GM19043 (cell line): ENCODE data around the gene DMXL2.
"Not testable (repeated sequence)": the region's sequence is repeated elsewhere in the genome, so short reads cannot be mapped to it uniquely, and the experiment has no call there.

Experiments
- ATAC-seq: cut with Tn5 transposase; IDR thresholded peaks from one replicate; pipeline ENCODE4 v1.9.1; 2021; ENCODE audit warnings: low read depth; ENCODE audit not compliant: unreplicated experiment

DMXL2 gene

GRCh38 chr15:51625236-51625635 lies 2.7 kb upstream of the DMXL2 start:
- no peak for ATAC-seq

GRCh38 chr15:51624022-51624421 lies 1.5 kb upstream of the DMXL2 start:
- ATAC-seq, result no peak

GRCh38 chr15:51623386-51623938 lies 891 bp upstream of the DMXL2 start:
- no peak for ATAC-seq

GRCh38 chr15:51621936-51622603 lies 501 bp downstream of the DMXL2 start:
- ATAC-seq, result peak; percentile 29

- no peak for ATAC-seq
These were observed 1.3 kb downstream of the DMXL2 start for GRCh38 chr15:51621155-51621765.

- peak; percentile 29 for ATAC-seq
These were observed 1.9 kb downstream of the DMXL2 start for GRCh38 chr15:51620641-51621040.

- ATAC-seq, result no peak
These were observed 2.4 kb downstream of the DMXL2 start for GRCh38 chr15:51620122-51620521.

GRCh38 chr15:51619331-51620035 lies 3.1 kb downstream of the DMXL2 start:
- no peak for ATAC-seq

GRCh38 chr15:51617886-51618285 lies 4.7 kb downstream of the DMXL2 start:
- ATAC-seq, result no peak

- no peak for ATAC-seq
These were observed 8.6 kb downstream of the DMXL2 start for GRCh38 chr15:51613951-51614350.

- ATAC-seq, result not testable (repeated sequence)
These were observed 9.9 kb downstream of the DMXL2 start for GRCh38 chr15:51612669-51613068.

GRCh38 chr15:51603462-51603948 lies 19.1 kb downstream of the DMXL2 start:
- ATAC-seq, result not testable (repeated sequence)

GRCh38 chr15:51603002-51603401 lies 19.6 kb downstream of the DMXL2 start:
- no peak for ATAC-seq

GRCh38 chr15:51602484-51602883 lies 20.1 kb downstream of the DMXL2 start:
- no peak for ATAC-seq

GRCh38 chr15:51601801-51602200 lies 20.8 kb downstream of the DMXL2 start:
- no peak for ATAC-seq

GRCh38 chr15:51600114-51600513 lies 22.5 kb downstream of the DMXL2 start:
- ATAC-seq, result no peak

- no peak for ATAC-seq
These were observed 32.5 kb downstream of the DMXL2 start for GRCh38 chr15:51589881-51590568.

GRCh38 chr15:51588966-51589365 lies 33.6 kb downstream of the DMXL2 start:
- no peak for ATAC-seq

GRCh38 chr15:51585986-51586385 lies 36.6 kb downstream of the DMXL2 start:
- ATAC-seq, result no peak

GRCh38 chr15:51580982-51581381 lies 41.6 kb downstream of the DMXL2 start:
- ATAC-seq, result no peak

- ATAC-seq, result no peak
These were observed 42.2 kb downstream of the DMXL2 start for GRCh38 chr15:51580385-51580784.
